Measurements from ENCODE around the gene ZNF200. TPM values are rescaled to one million over a fixed set of nuclear protein-coding genes. Genes with fewer than 3 reads are reported as not detected.

ZNF200 gene
- total RNA-seq, 1 donor from 2014 or later: 5.2 TPM

DNA sequence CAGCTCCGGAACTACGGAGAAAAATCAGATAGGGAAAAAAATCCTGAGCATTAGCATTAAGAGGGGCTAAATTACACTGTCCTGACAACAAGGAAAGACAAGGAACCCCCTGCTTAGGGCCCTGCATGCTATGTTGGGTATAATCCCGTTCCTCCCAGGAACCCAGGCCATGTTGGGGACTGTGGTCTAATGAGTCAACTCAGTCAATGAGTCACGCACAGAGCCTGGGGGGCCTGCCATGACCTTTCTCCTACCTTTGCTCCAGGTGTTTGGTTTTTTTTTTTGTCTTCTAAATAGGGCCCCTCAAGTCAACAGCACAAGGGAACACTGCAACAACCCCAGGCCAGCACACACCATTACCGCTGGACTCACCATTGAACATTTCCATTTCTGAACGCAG lies 8.9 kb upstream of the ZNF200 start:
- H3K4me1 ChIP-seq: no peaks in the 10 kb centered on the region
- H3K27me3 ChIP-seq: no peaks in the 10 kb centered on the region
- intact Hi-C loops (cut with DNase I): no loop called here
- H3K4me3 ChIP-seq: no peak overlapping the region
- H3K36me3 ChIP-seq: no peaks in the 10 kb centered on the region
- TF ChIP-seq POLR2AphosphoS5 (IDR thresholded peaks at IDR 0.05; ENCODE audit: insufficient read depth in 1 of 2, low read depth in 1 of 2) (no peak), POLR2A (IDR thresholded peaks at IDR 0.05) (no peak)
- TF ChIP-seq, protein P1, sequence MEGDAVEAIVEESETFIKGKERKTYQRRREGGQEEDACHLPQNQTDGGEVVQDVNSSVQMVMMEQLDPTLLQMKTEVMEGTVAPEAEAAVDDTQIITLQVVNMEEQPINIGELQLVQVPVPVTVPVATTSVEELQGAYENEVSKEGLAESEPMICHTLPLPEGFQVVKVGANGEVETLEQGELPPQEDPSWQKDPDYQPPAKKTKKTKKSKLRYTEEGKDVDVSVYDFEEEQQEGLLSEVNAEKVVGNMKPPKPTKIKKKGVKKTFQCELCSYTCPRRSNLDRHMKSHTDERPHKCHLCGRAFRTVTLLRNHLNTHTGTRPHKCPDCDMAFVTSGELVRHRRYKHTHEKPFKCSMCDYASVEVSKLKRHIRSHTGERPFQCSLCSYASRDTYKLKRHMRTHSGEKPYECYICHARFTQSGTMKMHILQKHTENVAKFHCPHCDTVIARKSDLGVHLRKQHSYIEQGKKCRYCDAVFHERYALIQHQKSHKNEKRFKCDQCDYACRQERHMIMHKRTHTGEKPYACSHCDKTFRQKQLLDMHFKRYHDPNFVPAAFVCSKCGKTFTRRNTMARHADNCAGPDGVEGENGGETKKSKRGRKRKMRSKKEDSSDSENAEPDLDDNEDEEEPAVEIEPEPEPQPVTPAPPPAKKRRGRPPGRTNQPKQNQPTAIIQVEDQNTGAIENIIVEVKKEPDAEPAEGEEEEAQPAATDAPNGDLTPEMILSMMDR (IDR thresholded peaks at IDR 0.05): no peak
- no peaks in the 10 kb centered on the region for H3K9me3 ChIP-seq
- DNase-seq (ENCODE audit: extremely low spot score in 2 of 2): no peak
- H3K27ac ChIP-seq: no peak overlapping the region

DNA sequence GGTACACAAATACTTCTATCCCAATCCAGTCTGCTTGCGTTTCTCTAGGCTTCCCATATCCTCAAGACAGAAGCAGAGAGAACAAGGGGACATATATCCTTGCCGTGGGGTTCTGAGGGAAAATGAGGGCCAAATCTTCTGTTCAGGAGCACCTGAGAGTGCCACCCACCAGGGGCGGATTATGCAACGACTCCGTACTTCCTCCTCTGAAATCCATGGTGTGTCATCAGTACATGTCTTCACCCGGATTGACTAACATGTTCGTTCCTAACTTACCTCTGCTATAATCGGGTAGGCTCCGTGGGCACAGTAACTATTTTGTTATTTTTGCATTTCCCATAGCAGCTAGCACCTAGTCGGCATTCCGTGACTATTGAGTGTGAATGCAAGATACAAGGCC lies 7.8 kb upstream of the ZNF200 start:
- no peaks in the 10 kb centered on the region for H3K27me3 ChIP-seq
- H3K4me3 ChIP-seq: no peak overlapping the region
- no peak for DNase-seq (ENCODE audit: extremely low spot score in 2 of 2)
- TF ChIP-seq POLR2AphosphoS5 (IDR thresholded peaks at IDR 0.05; ENCODE audit: insufficient read depth in 1 of 2, low read depth in 1 of 2): no peak
- no peak for TF ChIP-seq POLR2A (IDR thresholded peaks at IDR 0.05)
- TF ChIP-seq, protein P1 (IDR thresholded peaks at IDR 0.05): no peak
- H3K36me3 ChIP-seq: no peaks in the 10 kb centered on the region
- intact Hi-C loops (cut with DNase I): no loop called here
- no peaks in the 10 kb centered on the region for H3K4me1 ChIP-seq
- no peaks in the 10 kb centered on the region for H3K9me3 ChIP-seq
- no peak overlapping the region for H3K27ac ChIP-seq

DNA sequence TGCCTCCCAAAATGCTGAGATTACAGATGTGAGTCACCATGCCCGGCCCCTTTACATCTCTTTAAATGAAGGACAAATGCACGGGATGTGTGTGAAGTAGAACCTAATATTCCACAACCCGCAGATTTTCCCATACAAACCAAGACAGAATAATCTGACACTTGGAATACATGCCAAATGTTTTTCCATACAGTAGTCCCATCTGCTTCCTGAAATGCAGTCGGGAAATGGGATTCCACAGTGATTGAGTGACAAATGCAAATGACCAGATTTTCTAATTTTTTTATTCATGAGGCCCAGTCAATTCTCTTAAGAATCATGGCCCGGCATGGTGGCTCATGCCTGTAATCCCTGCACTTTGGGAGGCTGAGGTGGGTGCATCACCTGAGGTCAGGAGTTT lies 6.8 kb upstream of the ZNF200 start:
- H3K36me3 ChIP-seq: no peaks in the 10 kb centered on the region
- no peaks in the 10 kb centered on the region for H3K9me3 ChIP-seq
- no peak overlapping the region for H3K27ac ChIP-seq
- no peaks in the 10 kb centered on the region for H3K4me1 ChIP-seq
- H3K27me3 ChIP-seq: no peaks in the 10 kb centered on the region
- TF ChIP-seq, protein P1 (IDR thresholded peaks at IDR 0.05): no peak
- DNase-seq (ENCODE audit: extremely low spot score in 2 of 2): no peak
- intact Hi-C loops (cut with DNase I): no loop called here
- H3K4me3 ChIP-seq: no peak overlapping the region

DNA sequence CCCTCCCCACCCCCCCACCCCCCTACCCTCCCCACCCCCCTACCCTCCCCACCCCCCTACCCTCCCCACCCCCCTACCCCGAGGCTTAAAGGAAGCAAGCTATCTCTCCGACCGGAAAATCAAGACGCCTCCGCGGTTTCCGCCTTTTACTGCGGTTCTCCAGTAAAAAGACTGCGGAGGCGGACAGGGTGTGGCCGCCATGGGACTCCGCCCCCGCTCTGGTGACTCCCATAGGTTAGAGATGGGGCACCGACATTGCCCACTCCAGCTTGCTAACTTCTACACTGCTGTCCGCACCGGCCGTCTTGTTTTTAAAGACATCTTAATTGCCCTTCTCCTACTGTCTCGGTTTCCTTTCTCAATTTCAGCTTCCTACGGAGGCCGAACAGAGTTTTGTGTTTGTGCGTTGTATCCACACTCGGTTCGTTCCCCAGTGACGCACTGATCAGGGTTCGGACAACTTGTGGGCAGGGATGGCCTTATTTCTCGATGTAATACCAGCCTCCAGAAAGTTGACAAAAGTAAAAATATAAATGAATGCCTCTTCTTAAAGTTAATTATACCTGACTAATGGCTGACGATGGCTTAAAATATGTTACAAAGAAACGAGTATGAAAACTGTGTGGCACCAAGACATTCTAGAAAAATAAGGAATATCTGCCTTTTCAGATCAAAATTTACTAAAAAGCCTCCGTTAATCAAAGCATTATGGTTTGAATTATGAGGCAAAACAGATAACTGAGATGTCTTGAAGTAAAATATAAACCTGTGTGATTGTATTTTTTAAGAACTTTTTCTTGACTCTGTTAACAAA lies 1.1 kb upstream of the ZNF200 start:
- no peaks in the 10 kb centered on the region for H3K9me3 ChIP-seq
- TF ChIP-seq POLR2A (IDR thresholded peaks at IDR 0.05): no peak
- TF ChIP-seq, protein P1 (IDR thresholded peaks at IDR 0.05): no peak
- TF ChIP-seq POLR2AphosphoS5 (IDR thresholded peaks at IDR 0.05; ENCODE audit: insufficient read depth in 1 of 2, low read depth in 1 of 2): no peak
- intact Hi-C loops (cut with DNase I): no loop called here
- DNase-seq (ENCODE audit: extremely low spot score in 2 of 2): no peak
- peaks cover 14% of the 10 kb centered on the region for H3K4me1 ChIP-seq
- H3K4me3 ChIP-seq: no peak overlapping the region
- H3K27ac ChIP-seq: no peak overlapping the region
- no peaks in the 10 kb centered on the region for H3K27me3 ChIP-seq
- H3K36me3 ChIP-seq: peaks cover 0 to 20% of the 10 kb centered on the region in 2 donors

DNA sequence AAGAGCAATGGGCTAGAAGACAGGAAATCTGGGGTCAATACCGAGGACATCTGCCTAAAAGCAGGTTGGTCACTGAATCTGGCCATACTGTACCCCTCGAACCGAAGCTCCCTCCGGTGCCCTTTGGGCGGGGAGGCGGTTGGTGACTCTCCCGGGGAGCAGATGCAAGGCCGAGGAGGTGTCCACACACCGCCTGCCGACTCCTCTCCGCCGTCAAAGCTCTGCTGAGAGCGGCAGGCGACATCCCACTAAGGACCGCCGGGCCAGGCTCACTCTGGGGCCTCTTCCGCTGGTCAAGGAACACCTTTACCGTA lies 458 bp downstream of the ZNF200 start:
- no peaks in the 10 kb centered on the region for H3K27me3 ChIP-seq
- no peaks in the 10 kb centered on the region for H3K9me3 ChIP-seq
- intact Hi-C loops (cut with DNase I): no loop called here

More for the DNA sequence above, 458 bp downstream of the ZNF200 start:
- Histone ChIP-seq H3K27ac (peak overlapping the region; percentile 95), H3K36me3 (peaks cover 0 to 36% of the 10 kb centered on the region in 2 donors), H3K4me3 (peak overlapping the region; percentile 69 to 70), H3K4me1 (peaks cover 14% of the 10 kb centered on the region)
- TF ChIP-seq POLR2AphosphoS5 (IDR thresholded peaks at IDR 0.05; ENCODE audit: insufficient read depth in 1 of 2, low read depth in 1 of 2) (no peak), POLR2A (IDR thresholded peaks at IDR 0.05) (no peak)
- TF ChIP-seq, protein P1 (IDR thresholded peaks at IDR 0.05): no peak
- DNase-seq (ENCODE audit: extremely low spot score in 2 of 2): no peak
